Ovary (tissue), 3 donors: ENCODE results near the gene PPDPF.
"Not testable (repeated sequence)": the region's sequence is repeated elsewhere in the genome, so short reads cannot be mapped to it uniquely, and the experiment has no call there.

Experiments used
- CTCF ChIP-seq, 3 donors: fragments of 450-650 bp in 2 of 3; fragments of 200-600 bp in 1 of 3; IDR thresholded peaks; one replicate each; pipeline versions ENCODE4 v1.5.1 to v1.8.0; 2016 to 2022; ENCODE audit warnings: antibody characterized with exemption in 3 of 3, mild to moderate bottlenecking in 1 of 3
- EP300 ChIP-seq: sonication (generic); formaldehyde crosslinking; IDR thresholded peaks from one replicate; pipeline ENCODE4 v1.6.1; 2017; ENCODE audit warnings: antibody characterized with exemption
- POLR2A ChIP-seq: fragments of 450-650 bp; IDR thresholded peaks from one replicate; pipeline ENCODE4 v1.6.1; 2017; ENCODE audit warnings: antibody characterized with exemption, mild to moderate bottlenecking, moderate library complexity
- donor health status: DM: no; HTN: no; CAD: no.

DNA sequence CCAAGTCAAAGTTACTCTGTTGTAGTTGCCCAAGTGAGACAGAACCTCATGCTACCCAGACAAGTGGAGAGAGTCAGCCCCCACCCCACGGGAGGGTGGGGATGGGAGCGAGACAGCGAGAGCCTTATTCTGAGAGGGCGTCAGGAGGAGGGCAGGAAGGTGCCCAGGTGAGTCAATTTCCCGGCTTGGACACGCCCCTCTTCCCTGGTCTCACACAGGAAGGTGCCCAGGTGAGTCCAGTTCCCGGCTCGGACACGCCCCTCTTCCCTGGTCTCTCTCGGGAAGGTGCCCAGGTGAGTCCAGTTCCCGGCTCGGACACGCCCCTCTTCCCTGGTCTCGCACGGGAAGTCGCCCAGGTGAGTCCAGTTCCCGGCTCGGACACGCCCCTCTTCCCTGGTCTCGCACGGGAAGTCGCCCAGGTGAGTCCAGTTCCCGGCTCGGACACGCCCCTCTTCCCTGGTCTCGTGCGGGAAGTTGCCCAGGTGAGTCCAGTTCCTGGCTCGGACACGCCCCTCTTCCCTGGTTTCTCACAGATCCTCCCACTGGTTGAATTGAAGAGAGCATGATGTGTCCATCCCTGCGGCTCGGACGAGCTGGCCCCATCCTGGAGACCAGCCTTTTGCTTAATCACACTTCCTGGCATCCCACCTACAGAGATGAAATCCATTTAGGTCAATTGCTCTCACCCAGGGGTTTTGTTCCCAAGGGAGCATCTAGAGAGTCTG lies 40.7 kb upstream of the PPDPF start:
- not testable (repeated sequence) for TF ChIP-seq CTCF (IDR thresholded peaks at IDR 0.05); POLR2A; EP300
